SK-N-SH (cell line): Measurements from ENCODE around the gene SORCS3. TPM values are rescaled to one million over a fixed set of nuclear protein-coding genes. Genes with fewer than 3 reads are reported as not detected.

ENCODE experiments used
- CTCF ChIA-PET: fragments of 300-600, 350-600 bp; formaldehyde crosslinking; extraction: SDS; loops from one replicate; lab custom pipeline; 2021; lab: Yijun Ruan, JAX
- POLR2A ChIA-PET: fragments of 350-600 bp; sonication (Branson Sonifier 250); formaldehyde crosslinking; extraction: SDS; loops from one replicate; lab custom pipeline; 2020; ENCODE audit warnings: antibody characterized with exemption, inconsistent platforms; lab: Yijun Ruan, JAX
- DNase-seq: peaks from one replicate; pipeline ENCODE4 v3.0.0; 2012
- H2AFZ ChIP-seq: fragments of 200-600 bp; sonication (generic); 2 replicates; pipeline ENCODE4 v1.8.1; 2016; ENCODE audit warnings: antibody characterized with exemption, mild to moderate bottlenecking, low read depth
- H3F3A ChIP-seq: fragments of 200-600 bp; sonication (generic); replicated peaks from 2 replicates; pipeline ENCODE3; 2016; ENCODE audit warnings: antibody characterized with exemption, mild to moderate bottlenecking; ENCODE audit not compliant: insufficient read depth
- H3K27ac ChIP-seq, 2 experiments: fragments of 200-500 bp in 1 of 2; fragments of 200-600 bp in 1 of 2; sonication (Bioruptor generic) in 1 of 2; sonication (generic), shearing (Covaris generic) in 1 of 2; 2 replicates each; pipeline versions ENCODE4 v1.5.1 to v1.6.1; 2014 to 2016; ENCODE audit warnings: low read depth in 2 of 2, inconsistent platforms in 1 of 2, low read length in 1 of 2, mild to moderate bottlenecking in 1 of 2, mixed read lengths in 1 of 2
- H3K27me3 ChIP-seq: fragments of 200-600 bp; sonication (generic), shearing (Covaris generic); 2 replicates; pipeline ENCODE4 v1.6.1; 2016; ENCODE audit warnings: mixed run types; ENCODE audit not compliant: insufficient read depth
- H3K36me3 ChIP-seq, 2 experiments: fragments of 200-500 bp in 1 of 2; fragments of 200-600 bp in 1 of 2; sonication (Bioruptor generic) in 1 of 2; sonication (generic) in 1 of 2; replicated peaks in 1 of 2; 2 replicates each; pipeline versions ENCODE3 to v1.5.1; 2014 to 2016; ENCODE audit warnings: low read length in 1 of 2, mild to moderate bottlenecking in 1 of 2; ENCODE audit not compliant: insufficient read depth in 2 of 2, control insufficient read depth in 1 of 2
- H3K4me1 ChIP-seq, 2 experiments: fragments of 200-500 bp in 1 of 2; fragments of 200-600 bp in 1 of 2; sonication (Bioruptor generic) in 1 of 2; sonication (generic), shearing (Covaris generic) in 1 of 2; 2 replicates each; pipeline versions ENCODE4 v1.5.1 to v1.6.1; 2014 to 2016; ENCODE audit warnings: low read depth in 1 of 2, low read length in 1 of 2, mixed run types in 1 of 2; ENCODE audit not compliant: insufficient read depth in 2 of 2, control insufficient read depth in 1 of 2
- H3K4me2 ChIP-seq: fragments of 200-600 bp; sonication (generic), shearing (Covaris generic); 2 replicates; pipeline ENCODE4 v1.6.1; 2017; ENCODE audit warnings: mixed run types
- H3K4me3 ChIP-seq, 2 experiments: fragments of 200-500 bp in 1 of 2; fragments of 200-600 bp in 1 of 2; sonication (Bioruptor generic) in 1 of 2; sonication (generic), shearing (Covaris generic) in 1 of 2; 2 replicates each; pipeline versions ENCODE4 v1.5.1 to v1.8.1; 2014 to 2016; ENCODE audit warnings: low read depth in 2 of 2, inconsistent platforms in 1 of 2, low read length in 1 of 2, mild to moderate bottlenecking in 1 of 2, mixed read lengths in 1 of 2, moderate library complexity in 1 of 2
- H3K79me2 ChIP-seq: fragments of 200-600 bp; sonication (generic); 2 replicates; pipeline ENCODE4 v1.8.1; 2017; ENCODE audit warnings: mild to moderate bottlenecking; ENCODE audit not compliant: insufficient read depth
- H3K9ac ChIP-seq: fragments of 200-600 bp; sonication (generic); 2 replicates; pipeline ENCODE4 v1.6.1; 2017; ENCODE audit warnings: mixed run types
- H3K9me2 ChIP-seq: fragments of 200-600 bp; sonication (generic); 2 replicates; pipeline ENCODE4 v1.6.1; 2017; ENCODE audit warnings: mixed run types
- H3K9me3 ChIP-seq: fragments of 200-600 bp; sonication (generic); 2 replicates; pipeline ENCODE4 v1.6.1; 2017; ENCODE audit warnings: mixed run types, mild to moderate bottlenecking, moderate library complexity
- H4K20me1 ChIP-seq: fragments of 200-600 bp; sonication (generic); 2 replicates; pipeline ENCODE4 v1.6.1; 2017; ENCODE audit warnings: mild to moderate bottlenecking, mixed run types; ENCODE audit not compliant: insufficient read depth
- CHD2 ChIP-seq: fragments of 150-350 bp; IDR thresholded peaks from 2 replicates; pipeline ENCODE4 v1.6.1; 2018; ENCODE audit warnings: low read length; ENCODE audit not compliant: partially characterized antibody
- EZH2phosphoT487 ChIP-seq: fragments of 200-600 bp; sonication (generic); IDR thresholded peaks from 2 replicates; pipeline ENCODE4 v1.6.1; 2017; ENCODE audit warnings: low read depth, mixed run types, mild to moderate bottlenecking, antibody characterized with exemption, moderate library complexity, borderline replicate concordance
- FOXM1 ChIP-seq: IDR thresholded peaks from 2 replicates; pipeline ENCODE4 v1.4.0; 2012; ENCODE audit warnings: low read depth, mild to moderate bottlenecking
- GABPA ChIP-seq: IDR thresholded peaks from 2 replicates; pipeline ENCODE4 v1.4.0; 2012; ENCODE audit warnings: low read depth, mild to moderate bottlenecking
- MEF2A ChIP-seq: IDR thresholded peaks from 2 replicates; pipeline ENCODE4 v1.4.0; 2012; ENCODE audit warnings: low read depth, borderline replicate concordance
- MXI1 ChIP-seq: IDR thresholded peaks from 2 replicates; pipeline ENCODE4 v1.6.1; 2012; ENCODE audit warnings: mild to moderate bottlenecking, low read depth, low read length, improper control_type of control experiment
- NRF1 ChIP-seq: IDR thresholded peaks from 2 replicates; pipeline ENCODE4 v1.6.1; 2012; ENCODE audit warnings: low read depth, mild to moderate bottlenecking, low read length
- POLR2AphosphoS5 ChIP-seq: IDR thresholded peaks from 2 replicates; pipeline ENCODE4 v1.6.1; 2012; ENCODE audit warnings: low read depth, low read length
- RAD21 ChIP-seq: IDR thresholded peaks from 2 replicates; pipeline ENCODE4 v1.6.1; 2012; ENCODE audit warnings: mild to moderate bottlenecking, low read length
- RCOR1 ChIP-seq: fragments of 150-350 bp; IDR thresholded peaks from 2 replicates; pipeline ENCODE4 v1.6.1; 2017; ENCODE audit warnings: antibody characterized with exemption, low read length
- REST ChIP-seq: IDR thresholded peaks from 2 replicates; pipeline ENCODE4 v1.6.1; 2012; ENCODE audit warnings: mild to moderate bottlenecking, low read depth, low read length, moderate library complexity
- RFX5 ChIP-seq: IDR thresholded peaks from 2 replicates; pipeline ENCODE4 v1.6.1; 2012; ENCODE audit warnings: mild to moderate bottlenecking, improper control_type of control experiment, low read length
- RXRA ChIP-seq: IDR thresholded peaks from 2 replicates; pipeline ENCODE4 v1.4.0; 2012; ENCODE audit warnings: low read depth, mild to moderate bottlenecking, borderline replicate concordance
- SIN3A ChIP-seq: IDR thresholded peaks from 2 replicates; pipeline ENCODE4 v1.6.1; 2012; ENCODE audit warnings: low read depth, mild to moderate bottlenecking, low read length, moderate library complexity, borderline replicate concordance
- SMC3 ChIP-seq: IDR thresholded peaks from 2 replicates; pipeline ENCODE4 v1.6.1; 2012; ENCODE audit warnings: low read depth, low read length, improper control_type of control experiment
- TAF1 ChIP-seq: IDR thresholded peaks from 2 replicates; pipeline ENCODE4 v1.6.1; 2012; ENCODE audit warnings: low read depth, mild to moderate bottlenecking, low read length, moderate library complexity, borderline replicate concordance
- YY1 ChIP-seq: IDR thresholded peaks from 2 replicates; pipeline ENCODE4 v1.4.0; 2012; ENCODE audit warnings: low read depth, mild to moderate bottlenecking
- ZBTB33 ChIP-seq: IDR thresholded peaks from 2 replicates; pipeline ENCODE4 v1.4.0; 2012; ENCODE audit warnings: low read depth, borderline replicate concordance
- WGBS: methylation state at CpG from one replicate; pipeline ENCODE4 v1.1.6; 2017; ENCODE audit warnings: low lambda C conversion rate; 5-methylcytosine and 5-hydroxymethylcytosine counted together
- polyA plus RNA-seq, 3 experiments: library from polyadenylated mRNA; depleted of rRNA; stranded (reverse); fragments of >200 nt; gene quantifications; 2 replicates each; pipeline ENCODE4 v1.2.3, GENCODE V29; 2012
- TF ChIP-seq, protein P1 (sequence below): IDR thresholded peaks from 2 replicates; pipeline ENCODE4; 2012
- TF ChIP-seq, protein P2 (sequence below): IDR thresholded peaks from 2 replicates; pipeline ENCODE4 v1.4.0; 2012; ENCODE audit warnings: low read depth, borderline replicate concordance

The SORCS3 gene
- polyA plus RNA-seq, 1 of the 3 experiments (the other 2 are of a cell fraction), result not detected

- TF ChIP-seq, protein P1, sequence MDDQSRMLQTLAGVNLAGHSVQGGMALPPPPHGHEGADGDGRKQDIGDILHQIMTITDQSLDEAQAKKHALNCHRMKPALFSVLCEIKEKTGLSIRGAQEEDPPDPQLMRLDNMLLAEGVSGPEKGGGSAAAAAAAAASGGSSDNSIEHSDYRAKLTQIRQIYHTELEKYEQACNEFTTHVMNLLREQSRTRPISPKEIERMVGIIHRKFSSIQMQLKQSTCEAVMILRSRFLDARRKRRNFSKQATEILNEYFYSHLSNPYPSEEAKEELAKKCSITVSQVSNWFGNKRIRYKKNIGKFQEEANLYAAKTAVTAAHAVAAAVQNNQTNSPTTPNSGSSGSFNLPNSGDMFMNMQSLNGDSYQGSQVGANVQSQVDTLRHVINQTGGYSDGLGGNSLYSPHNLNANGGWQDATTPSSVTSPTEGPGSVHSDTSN, result no peak
- TF ChIP-seq ZBTB33 (no peak), TAF1 (no peak), FOXM1 (no peak)
- TF ChIP-seq, protein P2, sequence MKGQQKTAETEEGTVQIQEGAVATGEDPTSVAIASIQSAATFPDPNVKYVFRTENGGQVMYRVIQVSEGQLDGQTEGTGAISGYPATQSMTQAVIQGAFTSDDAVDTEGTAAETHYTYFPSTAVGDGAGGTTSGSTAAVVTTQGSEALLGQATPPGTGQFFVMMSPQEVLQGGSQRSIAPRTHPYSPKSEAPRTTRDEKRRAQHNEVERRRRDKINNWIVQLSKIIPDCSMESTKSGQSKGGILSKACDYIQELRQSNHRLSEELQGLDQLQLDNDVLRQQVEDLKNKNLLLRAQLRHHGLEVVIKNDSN, result no peak
These were observed 461.9 kb downstream of the SORCS3 start (continued) for GRCh38 chr10:105102977-105103376.

DNA sequence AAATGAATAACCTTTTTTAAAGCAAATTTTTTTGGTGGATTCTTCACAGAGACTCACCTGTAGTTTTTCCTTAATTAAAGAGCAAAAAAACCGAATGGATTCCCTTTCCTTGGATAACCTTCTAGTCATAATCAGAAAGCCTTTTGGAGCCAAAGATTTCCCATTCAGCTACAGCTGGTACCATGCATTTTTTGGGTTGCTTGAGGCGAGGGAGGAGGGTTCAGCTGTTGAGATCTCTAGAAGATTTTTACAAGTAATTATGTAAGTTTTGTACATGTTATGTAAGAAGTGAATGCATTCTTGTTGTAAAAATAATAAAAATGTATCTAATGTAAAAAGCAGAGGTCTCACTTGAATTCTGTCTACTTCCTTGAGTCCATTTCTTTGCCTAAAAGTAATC is 463.2 kb downstream of the SORCS3 start:
- H4K20me1 ChIP-seq, result no peaks in the 10 kb centered on the region
- 11% methylated on average over 2 of the region's 2 CpGs for WGBS
- H3K9me3 ChIP-seq, result 0 out of 2 replicates have a peak, but pooled peaks cover 3% of the 10 kb centered on the region
- H3K79me2 ChIP-seq, result no peaks in the 10 kb centered on the region
- no peaks in the 10 kb centered on the region for H3K27me3 ChIP-seq
- no peaks in the 10 kb centered on the region for H3K36me3 ChIP-seq
- no peak overlapping the region for H3K4me2 ChIP-seq
- H3K4me3 ChIP-seq, result no peak overlapping the region
- H3K9ac ChIP-seq, result no peak overlapping the region
- DNase-seq, result no peak
- H3K4me1 ChIP-seq, result no peaks in the 10 kb centered on the region
- no peaks in the 10 kb centered on the region for H3F3A ChIP-seq
- no peaks in the 10 kb centered on the region for H3K9me2 ChIP-seq
- H3K27ac ChIP-seq, result no peak overlapping the region
- CTCF ChIA-PET, result no interaction called here
- POLR2A ChIA-PET, result no interaction called here
- TF ChIP-seq RAD21, result no peak
- no peak for TF ChIP-seq EZH2phosphoT487
- no peak for TF ChIP-seq SIN3A
- no peak for TF ChIP-seq YY1
- no peak for TF ChIP-seq RXRA
- TF ChIP-seq REST, result no peak
- no peak for TF ChIP-seq RFX5
- TF ChIP-seq GABPA, result no peak
- no peak for TF ChIP-seq NRF1
- no peak for TF ChIP-seq TAF1
- TF ChIP-seq CHD2, result no peak
- TF ChIP-seq, protein P1, result no peak
- TF ChIP-seq POLR2AphosphoS5, result no peak
- TF ChIP-seq SMC3, result no peak
- no peak for TF ChIP-seq RCOR1
- no peak for TF ChIP-seq MXI1
- TF ChIP-seq, protein P2, result no peak
- TF ChIP-seq MEF2A, result no peak
- H2AFZ ChIP-seq, result no peak overlapping the region
